IPS-20b (cell line): ENCODE data around the gene HRH2.

Experiments used
- H3K27ac ChIP-seq: one replicate; pipeline ENCODE4 v1.5.1; 2013; ENCODE audit warnings: low read length
- H3K27me3 ChIP-seq: 2 replicates; pipeline ENCODE4 v1.6.1; 2013; ENCODE audit warnings: mild to moderate bottlenecking, low read length, inconsistent platforms; ENCODE audit not compliant: insufficient read depth
- H3K36me3 ChIP-seq: 2 replicates; pipeline ENCODE4 v1.6.1; 2013; ENCODE audit warnings: low read depth, mild to moderate bottlenecking, inconsistent platforms, low read length, moderate library complexity; ENCODE audit not compliant: insufficient read depth
- H3K4me1 ChIP-seq: 2 replicates; pipeline ENCODE4 v1.6.1; 2013; ENCODE audit warnings: mild to moderate bottlenecking, control low read depth, inconsistent platforms, low read length, moderate library complexity; ENCODE audit not compliant: insufficient read depth
- H3K4me3 ChIP-seq: 2 replicates; pipeline ENCODE4 v1.5.1; 2013; ENCODE audit warnings: mild to moderate bottlenecking, low read length, inconsistent platforms
- H3K9ac ChIP-seq: 2 replicates; pipeline ENCODE4 v1.6.1; 2013; ENCODE audit warnings: low read depth, mild to moderate bottlenecking, inconsistent platforms, low read length, moderate library complexity
- H3K9me3 ChIP-seq: 2 replicates; pipeline ENCODE4 v1.6.1; 2013; ENCODE audit warnings: mild to moderate bottlenecking, low read depth, low read length, inconsistent platforms; ENCODE audit not compliant: insufficient read depth

HRH2 gene

GRCh38 chr5:175724314-175725275, 66.7 kb downstream of the HRH2 start:
- Histone ChIP-seq H3K9me3 (no peaks in the 10 kb centered on the region), H3K9ac (no peak overlapping the region), H3K36me3 (no peaks in the 10 kb centered on the region), H3K27me3 (peaks cover 10% of the 10 kb centered on the region; the same call in 1 of the 2 replicates), H3K4me3 (no peak overlapping the region), H3K4me1 (no peaks in the 10 kb centered on the region; the same call in 1 of the 2 replicates), H3K27ac (no peak overlapping the region)

DNA sequence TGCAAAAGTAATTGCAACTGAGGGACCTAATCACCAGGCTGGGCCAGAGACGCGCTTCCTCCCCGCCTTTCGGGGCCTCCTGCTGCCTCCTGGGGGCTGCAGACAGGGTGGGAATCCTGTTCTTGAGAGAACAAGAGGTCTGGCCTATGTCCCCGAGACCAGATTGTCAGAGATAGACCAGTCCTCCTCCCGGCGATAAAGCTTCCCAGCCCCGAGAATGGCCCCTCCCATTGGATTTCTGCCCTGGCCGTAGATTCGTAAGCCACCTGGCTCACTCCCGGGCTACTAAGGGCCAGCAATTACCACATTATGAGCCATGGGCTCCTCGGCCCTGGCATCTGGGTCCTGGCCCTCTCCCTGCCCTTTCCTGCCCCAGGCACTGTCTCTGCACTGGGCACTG, 70.4 kb downstream of the HRH2 start:
- H3K4me3 ChIP-seq, result no peak overlapping the region
- no peak overlapping the region for H3K9ac ChIP-seq
- H3K27me3 ChIP-seq, result peaks cover 10% of the 10 kb centered on the region; the same call in 1 of the 2 replicates
- no peaks in the 10 kb centered on the region; the same call in 1 of the 2 replicates for H3K4me1 ChIP-seq
- H3K27ac ChIP-seq, result no peak overlapping the region
- H3K9me3 ChIP-seq, result no peaks in the 10 kb centered on the region
- no peaks in the 10 kb centered on the region for H3K36me3 ChIP-seq

GRCh38 chr5:175728885-175729828, 71.3 kb downstream of the HRH2 start:
- Histone ChIP-seq H3K9ac (peak overlapping the region; percentile 6; the same call in 1 of the 2 replicates), H3K4me3 (peak overlapping the region; percentile 63; the same call in 1 of the 2 replicates)

GRCh38 chr5:175729829-175730277, 72.0 kb downstream of the HRH2 start:
- Histone ChIP-seq H3K4me1 (no peaks in the 10 kb centered on the region; the same call in 1 of the 2 replicates), H3K4me3 (peak overlapping the region; percentile 63; the same call in 1 of the 2 replicates), H3K36me3 (no peaks in the 10 kb centered on the region), H3K27ac (no peak overlapping the region), H3K9ac (no peak overlapping the region), H3K27me3 (peaks cover 10% of the 10 kb centered on the region; the same call in 1 of the 2 replicates), H3K9me3 (no peaks in the 10 kb centered on the region)

More at GRCh38 chr5:175728885-175729828, 71.3 kb downstream of the HRH2 start:
- Histone ChIP-seq H3K27me3 (peaks cover 10% of the 10 kb centered on the region; the same call in 1 of the 2 replicates), H3K27ac (no peak overlapping the region), H3K36me3 (no peaks in the 10 kb centered on the region), H3K9me3 (no peaks in the 10 kb centered on the region), H3K4me1 (no peaks in the 10 kb centered on the region; the same call in 1 of the 2 replicates)

GRCh38 chr5:175731172-175731571, 73.3 kb downstream of the HRH2 start:
- no peaks in the 10 kb centered on the region; the same call in 1 of the 2 replicates for H3K4me1 ChIP-seq
- peaks cover 10% of the 10 kb centered on the region; the same call in 1 of the 2 replicates for H3K27me3 ChIP-seq
- H3K9me3 ChIP-seq, result no peaks in the 10 kb centered on the region
- H3K4me3 ChIP-seq, result no peak overlapping the region
- no peaks in the 10 kb centered on the region for H3K36me3 ChIP-seq
- no peak overlapping the region for H3K9ac ChIP-seq
- no peak overlapping the region for H3K27ac ChIP-seq

DNA sequence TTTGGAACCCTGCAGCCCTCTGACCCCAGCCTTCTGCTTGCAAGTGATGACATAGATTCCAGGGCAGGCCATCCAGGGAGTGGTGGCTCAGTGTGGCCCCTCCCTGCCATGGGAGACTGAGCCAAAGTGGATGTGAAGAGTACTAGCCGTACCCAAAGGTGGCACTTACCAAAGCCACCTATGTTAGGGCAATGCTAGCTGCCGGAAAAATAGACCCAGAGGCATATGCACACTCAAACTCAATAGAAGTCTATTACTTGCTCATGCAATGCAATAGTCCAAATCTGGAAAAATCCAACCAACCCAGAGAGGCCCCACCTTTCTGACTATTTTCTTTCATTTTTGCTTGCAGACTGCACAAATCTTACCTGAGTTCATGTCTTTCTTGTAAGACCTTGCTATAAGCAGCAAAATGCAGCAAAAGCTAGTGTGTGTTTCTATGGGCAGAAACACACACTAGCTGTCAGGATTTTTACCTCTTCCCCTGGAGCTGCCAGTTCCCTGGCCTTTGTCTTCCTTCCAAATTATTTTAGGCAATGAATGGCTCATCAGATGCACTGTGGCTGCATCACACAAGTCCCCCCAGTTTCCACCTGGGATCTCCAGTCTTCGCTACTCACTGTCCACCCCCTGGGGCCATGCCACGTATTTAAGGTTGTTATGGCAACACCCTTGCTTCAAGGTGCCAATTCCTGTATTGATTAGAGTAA, 74.0 kb downstream of the HRH2 start:
- Histone ChIP-seq H3K36me3 (no peaks in the 10 kb centered on the region), H3K27me3 (peaks cover 10% of the 10 kb centered on the region; the same call in 1 of the 2 replicates), H3K4me3 (no peak overlapping the region), H3K9ac (no peak overlapping the region), H3K27ac (no peak overlapping the region), H3K9me3 (no peaks in the 10 kb centered on the region), H3K4me1 (no peaks in the 10 kb centered on the region; the same call in 1 of the 2 replicates)

DNA sequence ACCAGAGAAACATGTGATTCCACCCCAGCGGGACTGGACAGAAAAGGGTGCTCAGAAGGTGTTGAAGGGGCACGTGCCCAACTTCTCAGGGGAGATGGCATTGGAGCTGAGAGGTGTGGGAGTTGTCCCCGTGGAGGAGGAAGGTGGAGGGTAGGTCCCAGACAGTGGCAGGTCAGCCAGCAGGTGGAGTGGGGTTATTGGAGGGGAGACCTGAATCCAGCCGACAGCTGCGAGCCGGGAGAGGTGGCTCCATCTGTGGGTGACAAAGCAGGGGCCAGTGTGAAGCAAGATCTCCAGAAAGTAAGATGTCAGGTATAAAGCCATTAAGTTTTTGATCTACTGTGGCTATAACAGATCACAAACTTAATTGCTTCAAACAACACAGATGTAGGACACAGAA, 75.1 kb downstream of the HRH2 start:
- Histone ChIP-seq H3K27me3 (peaks cover 10% of the 10 kb centered on the region; the same call in 1 of the 2 replicates), H3K27ac (no peak overlapping the region), H3K4me1 (no peaks in the 10 kb centered on the region; the same call in 1 of the 2 replicates), H3K9ac (no peak overlapping the region), H3K36me3 (no peaks in the 10 kb centered on the region), H3K4me3 (no peak overlapping the region), H3K9me3 (no peaks in the 10 kb centered on the region)

DNA sequence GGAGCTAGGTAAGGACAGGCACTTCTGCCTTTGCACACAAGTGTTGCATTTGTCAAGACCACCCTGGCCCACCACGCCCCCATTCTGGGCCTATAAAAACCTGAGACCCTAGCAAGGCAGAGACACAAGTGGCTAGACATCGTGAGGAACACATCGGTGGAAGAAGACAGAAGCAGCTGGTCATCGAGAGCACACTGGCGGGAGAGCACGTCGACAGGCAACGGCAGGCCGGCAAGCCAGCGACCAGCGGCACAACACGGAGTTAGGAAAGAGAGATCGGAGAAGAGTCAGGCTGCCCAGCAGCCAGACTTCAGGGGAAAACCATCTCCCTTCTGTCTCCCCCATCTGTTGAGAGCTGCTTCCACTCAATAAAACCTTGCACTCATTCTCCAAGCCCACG, 76.1 kb downstream of the HRH2 start:
- Histone ChIP-seq H3K27ac (no peak overlapping the region), H3K4me3 (no peak overlapping the region), H3K27me3 (no peaks in the 10 kb centered on the region; the same call in 1 of the 2 replicates), H3K9ac (no peak overlapping the region), H3K4me1 (no peaks in the 10 kb centered on the region), H3K9me3 (no peaks in the 10 kb centered on the region), H3K36me3 (no peaks in the 10 kb centered on the region)

DNA sequence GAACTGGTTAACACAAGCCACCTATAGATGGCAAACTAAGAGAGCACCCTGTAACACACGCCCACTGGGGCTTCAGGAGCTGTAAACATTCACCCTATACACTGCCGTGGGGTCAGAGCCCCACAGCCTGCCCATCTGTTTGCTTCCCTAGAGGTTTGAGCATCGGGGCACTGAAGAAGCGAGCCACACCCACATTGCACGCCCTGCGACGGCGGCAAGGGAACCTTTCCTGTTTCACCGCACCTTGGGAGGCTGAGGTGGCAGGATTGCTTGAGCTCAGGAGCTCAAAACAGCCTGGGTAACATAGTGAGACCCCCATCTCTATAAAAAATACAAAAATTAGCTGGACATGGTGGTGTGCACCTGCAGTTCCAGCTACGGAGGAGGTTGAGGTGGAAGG, 76.6 kb downstream of the HRH2 start:
- Histone ChIP-seq H3K27ac (no peak overlapping the region), H3K9ac (no peak overlapping the region), H3K9me3 (no peaks in the 10 kb centered on the region), H3K27me3 (no peaks in the 10 kb centered on the region), H3K36me3 (no peaks in the 10 kb centered on the region), H3K4me1 (no peaks in the 10 kb centered on the region), H3K4me3 (no peak overlapping the region)

DNA sequence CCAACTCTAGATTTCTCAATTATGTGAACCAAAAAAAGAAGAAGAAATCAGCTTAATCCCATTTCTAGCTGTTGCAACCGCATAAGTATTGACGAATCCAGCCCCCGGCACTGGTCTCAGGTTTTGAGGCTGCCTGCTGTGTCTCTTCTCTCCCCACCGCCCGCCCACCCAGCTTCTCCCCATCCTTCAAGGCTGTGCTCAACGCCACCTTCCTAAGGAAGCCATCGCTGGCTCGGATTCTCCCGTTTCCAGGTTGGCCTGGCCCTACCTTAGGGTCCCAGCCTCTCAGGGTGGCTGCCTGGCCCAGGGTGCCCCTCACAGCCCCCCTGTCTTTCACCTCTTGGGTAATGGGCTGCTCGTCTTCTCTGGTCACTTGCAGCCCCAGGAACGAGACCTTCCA, 77.8 kb downstream of the HRH2 start:
- Histone ChIP-seq H3K4me3 (no peak overlapping the region), H3K9me3 (no peaks in the 10 kb centered on the region), H3K4me1 (no peaks in the 10 kb centered on the region), H3K36me3 (no peaks in the 10 kb centered on the region), H3K9ac (no peak overlapping the region), H3K27me3 (no peaks in the 10 kb centered on the region), H3K27ac (no peak overlapping the region)

DNA sequence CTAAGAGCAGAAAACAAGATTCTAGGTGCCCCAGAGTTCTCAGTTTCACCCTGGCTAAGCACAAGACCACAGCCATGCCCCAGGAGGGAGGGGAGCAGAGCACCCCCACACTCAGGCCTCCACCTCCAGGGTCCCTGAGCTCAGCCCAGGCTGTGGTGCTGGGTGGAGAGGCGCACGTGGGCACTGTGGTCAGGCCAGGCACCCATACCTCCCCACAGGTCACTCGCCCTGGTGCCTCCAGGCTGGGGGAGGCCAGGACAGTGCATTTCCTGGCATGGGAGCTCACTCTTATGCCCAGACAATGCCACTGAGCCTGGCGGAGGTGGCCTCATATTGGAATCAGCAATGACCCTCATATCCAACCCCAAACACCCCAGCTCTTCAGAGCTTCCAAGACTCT, 78.8 kb downstream of the HRH2 start:
- Histone ChIP-seq H3K27ac (no peak overlapping the region), H3K27me3 (no peaks in the 10 kb centered on the region), H3K36me3 (no peaks in the 10 kb centered on the region), H3K9ac (no peak overlapping the region), H3K4me1 (no peaks in the 10 kb centered on the region), H3K9me3 (no peaks in the 10 kb centered on the region), H3K4me3 (no peak overlapping the region)
